DND-41 (cell line): Measurements from ENCODE around the gene B4GALT1.

Source experiments
- CTCF ChIP-seq: IDR thresholded peaks from 2 replicates; pipeline ENCODE4 v1.5.1; 2012; ENCODE audit warnings: borderline replicate concordance, low read length, moderate library complexity, mild to moderate bottlenecking; ENCODE audit not compliant: poor library complexity, severe bottlenecking; ENCODE audit errors: extremely low read depth
- EZH2 ChIP-seq: IDR thresholded peaks from 3 replicates; pipeline ENCODE4 v1.6.1; 2012; ENCODE audit warnings: borderline replicate concordance, low read depth, mild to moderate bottlenecking, moderate library complexity, low read length, inconsistent platforms; ENCODE audit not compliant: severe bottlenecking

DNA sequence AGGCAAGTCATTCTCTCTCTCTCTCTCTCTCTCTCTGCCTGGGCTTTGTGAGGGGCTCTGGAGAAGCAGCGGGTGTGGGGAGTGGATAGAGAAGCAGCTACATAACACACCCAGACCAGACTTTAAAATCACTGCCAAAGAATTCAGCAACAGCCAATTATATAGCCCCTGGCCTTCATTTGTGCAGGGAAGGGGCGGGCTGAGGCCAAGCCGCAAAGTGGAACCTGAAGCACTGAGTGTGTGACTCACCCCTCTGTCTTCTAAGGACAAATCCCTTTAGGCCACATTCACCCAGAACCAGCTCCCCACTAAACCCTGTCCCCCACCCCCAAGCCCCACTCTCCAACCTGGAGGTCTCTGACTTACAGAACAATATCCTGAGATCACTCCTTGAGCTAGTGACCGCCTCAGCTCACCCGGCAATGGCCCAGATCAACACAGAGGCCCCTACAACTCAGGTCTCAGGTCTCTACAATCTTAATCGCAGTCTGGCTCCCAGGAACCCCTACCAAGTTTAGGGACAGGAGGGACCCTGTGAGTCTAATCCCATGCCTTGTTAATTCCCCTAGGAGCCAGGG lies 6.0 kb downstream of the B4GALT1 start:
- TF ChIP-seq CTCF (no peak), EZH2 (no peak)
